ENCODE results near the gene ORM2. TPM values are rescaled to one million over a fixed set of nuclear protein-coding genes. Genes with fewer than 3 reads are reported as not detected.
A peak's percentile ranks its signal among the peaks of the same experiment; 100 is the strongest.
"Not testable (repeated sequence)": the region's sequence is repeated elsewhere in the genome, so short reads cannot be mapped to it uniquely, and the experiment has no call there.

Gene ORM2
- total RNA-seq (2014; rRNA removed; shearing (Covaris generic)), result not detected in 2 replicates

- not testable (repeated sequence) for H3K4me3 ChIP-seq; H3K9me3 ChIP-seq (replicated peaks); H3K36me3 ChIP-seq; H3K27me3 ChIP-seq (replicated peaks); H3K27ac ChIP-seq; DNase-seq (ENCODE audit: low read depth in 1 of 2, low spot score in 2 of 2); H3K4me1 ChIP-seq (replicated peaks)
Measured at GRCh38 chr9:114329625-114330022, at the start of gene ORM2. Gene ORM2 (plus strand): TSS chr9:114329869. CDS start chr9:114329905, 36 bp downstream.

- Histone ChIP-seq H3K36me3 (peaks cover 5% of the 10 kb centered on the region; the same call in 1 of the 2 replicates), H3K27ac (no peak overlapping the region), H3K4me1 (replicated peaks) (peaks cover 62% of the 10 kb centered on the region), H3K4me3 (no peak overlapping the region), H3K27me3 (replicated peaks) (no peaks in the 10 kb centered on the region), H3K9me3 (replicated peaks) (no peaks in the 10 kb centered on the region)
- DNase-seq (ENCODE audit: low read depth in 1 of 2, low spot score in 2 of 2), result peak in 1 of 2 experiments; percentile 39
Measured at GRCh38 chr9:114280636-114281472, 48.8 kb upstream of the ORM2 start.

GRCh38 chr9:114281473-114282103 is 48.1 kb upstream of the ORM2 start:
- no peaks in the 10 kb centered on the region for H3K9me3 ChIP-seq (replicated peaks)
- no peak overlapping the region for H3K27ac ChIP-seq
- peaks cover 5% of the 10 kb centered on the region; the same call in 1 of the 2 replicates for H3K36me3 ChIP-seq
- no peaks in the 10 kb centered on the region for H3K27me3 ChIP-seq (replicated peaks)
- no peak overlapping the region for H3K4me3 ChIP-seq
- peaks cover 59% of the 10 kb centered on the region for H3K4me1 ChIP-seq (replicated peaks)
- peak in 1 of 2 experiments; percentile 55 for DNase-seq (ENCODE audit: low read depth in 1 of 2, low spot score in 2 of 2)

- H3K27ac ChIP-seq, result no peak overlapping the region
- H3K4me3 ChIP-seq, result no peak overlapping the region
- peaks cover 5% of the 10 kb centered on the region; the same call in 1 of the 2 replicates for H3K36me3 ChIP-seq
- no peaks in the 10 kb centered on the region for H3K9me3 ChIP-seq (replicated peaks)
- H3K27me3 ChIP-seq (replicated peaks), result no peaks in the 10 kb centered on the region
- no peak for DNase-seq (ENCODE audit: low read depth in 1 of 2, low spot score in 2 of 2)
- H3K4me1 ChIP-seq (replicated peaks), result peaks cover 57% of the 10 kb centered on the region
Measured at GRCh38 chr9:114282104-114282485, 47.6 kb upstream of the ORM2 start.

GRCh38 chr9:114282507-114282906 is 47.2 kb upstream of the ORM2 start:
- Histone ChIP-seq H3K9me3 (replicated peaks) (no peaks in the 10 kb centered on the region), H3K36me3 (peaks cover 5% of the 10 kb centered on the region; the same call in 1 of the 2 replicates), H3K4me1 (replicated peaks) (peaks cover 59% of the 10 kb centered on the region), H3K4me3 (no peak overlapping the region), H3K27ac (no peak overlapping the region), H3K27me3 (replicated peaks) (no peaks in the 10 kb centered on the region)
- DNase-seq (ENCODE audit: low read depth in 1 of 2, low spot score in 2 of 2), result peak in 1 of 2 experiments; percentile 21

GRCh38 chr9:114282926-114283325 is 46.7 kb upstream of the ORM2 start:
- DNase-seq (ENCODE audit: low read depth in 1 of 2, low spot score in 2 of 2), result peak in 1 of 2 experiments; percentile 50
- no peak overlapping the region for H3K4me3 ChIP-seq
- H3K9me3 ChIP-seq (replicated peaks), result no peaks in the 10 kb centered on the region
- H3K4me1 ChIP-seq (replicated peaks), result peaks cover 59% of the 10 kb centered on the region
- no peak overlapping the region for H3K27ac ChIP-seq
- H3K36me3 ChIP-seq, result peaks cover 5% of the 10 kb centered on the region; the same call in 1 of the 2 replicates
- H3K27me3 ChIP-seq (replicated peaks), result no peaks in the 10 kb centered on the region

- H3K9me3 ChIP-seq (replicated peaks), result no peaks in the 10 kb centered on the region
- H3K4me3 ChIP-seq, result no peak overlapping the region
- H3K27ac ChIP-seq, result no peak overlapping the region
- H3K4me1 ChIP-seq (replicated peaks), result peaks cover 59% of the 10 kb centered on the region
- H3K36me3 ChIP-seq, result peaks cover 5% of the 10 kb centered on the region; the same call in 1 of the 2 replicates
- no peaks in the 10 kb centered on the region for H3K27me3 ChIP-seq (replicated peaks)
- peak in 1 of 2 experiments; percentile 33 for DNase-seq (ENCODE audit: low read depth in 1 of 2, low spot score in 2 of 2)
Measured at GRCh38 chr9:114283551-114284111, 46.0 kb upstream of the ORM2 start.

GRCh38 chr9:114284316-114285060 is 45.2 kb upstream of the ORM2 start:
- Histone ChIP-seq H3K9me3 (replicated peaks) (no peaks in the 10 kb centered on the region), H3K27ac (peak overlapping the region; percentile 61; the same call in 1 of the 2 replicates), H3K4me3 (no peak overlapping the region), H3K36me3 (peaks cover 5% of the 10 kb centered on the region; the same call in 1 of the 2 replicates), H3K4me1 (replicated peaks) (peaks cover 52% of the 10 kb centered on the region), H3K27me3 (replicated peaks) (no peaks in the 10 kb centered on the region)
- DNase-seq (ENCODE audit: low read depth in 1 of 2, low spot score in 2 of 2), result peak in 1 of 2 experiments; percentile 30

- H3K36me3 ChIP-seq, result peaks cover 5% of the 10 kb centered on the region; the same call in 1 of the 2 replicates
- peak overlapping the region; percentile 61 for H3K27ac ChIP-seq
- H3K27me3 ChIP-seq (replicated peaks), result no peaks in the 10 kb centered on the region
- no peak overlapping the region for H3K4me3 ChIP-seq
- peak; percentile 93 for DNase-seq (ENCODE audit: low read depth in 1 of 2, low spot score in 2 of 2)
- H3K9me3 ChIP-seq (replicated peaks), result no peaks in the 10 kb centered on the region
- peaks cover 50% of the 10 kb centered on the region for H3K4me1 ChIP-seq (replicated peaks)
Measured at GRCh38 chr9:114285166-114285867, 44.4 kb upstream of the ORM2 start.

- DNase-seq (ENCODE audit: low read depth in 1 of 2, low spot score in 2 of 2), result peak in 1 of 2 experiments; percentile 25
- no peak overlapping the region for H3K27ac ChIP-seq
- H3K9me3 ChIP-seq (replicated peaks), result no peaks in the 10 kb centered on the region
- H3K4me1 ChIP-seq (replicated peaks), result peaks cover 48% of the 10 kb centered on the region
- no peaks in the 10 kb centered on the region for H3K27me3 ChIP-seq (replicated peaks)
- no peak overlapping the region for H3K4me3 ChIP-seq
- peaks cover 8% of the 10 kb centered on the region for H3K36me3 ChIP-seq
Measured at GRCh38 chr9:114286146-114286679, 43.5 kb upstream of the ORM2 start.

GRCh38 chr9:114287001-114287762 is 42.5 kb upstream of the ORM2 start:
- Histone ChIP-seq H3K4me1 (replicated peaks) (peaks cover 45% of the 10 kb centered on the region), H3K4me3 (no peak overlapping the region), H3K27ac (peak overlapping the region; percentile 79), H3K9me3 (replicated peaks) (no peaks in the 10 kb centered on the region), H3K36me3 (peaks cover 12% of the 10 kb centered on the region), H3K27me3 (replicated peaks) (no peaks in the 10 kb centered on the region)
- peak in 1 of 2 experiments; percentile 38 for DNase-seq (ENCODE audit: low read depth in 1 of 2, low spot score in 2 of 2)

- Histone ChIP-seq H3K4me1 (replicated peaks) (peaks cover 43% of the 10 kb centered on the region), H3K27ac (peak overlapping the region; percentile 79), H3K36me3 (peaks cover 18% of the 10 kb centered on the region), H3K9me3 (replicated peaks) (no peaks in the 10 kb centered on the region), H3K27me3 (replicated peaks) (no peaks in the 10 kb centered on the region), H3K4me3 (no peak overlapping the region)
- DNase-seq (ENCODE audit: low read depth in 1 of 2, low spot score in 2 of 2), result no peak
Measured at GRCh38 chr9:114287763-114288192, 41.9 kb upstream of the ORM2 start.
